ENCODE results near the gene BMPER.

The BMPER gene

DNA sequence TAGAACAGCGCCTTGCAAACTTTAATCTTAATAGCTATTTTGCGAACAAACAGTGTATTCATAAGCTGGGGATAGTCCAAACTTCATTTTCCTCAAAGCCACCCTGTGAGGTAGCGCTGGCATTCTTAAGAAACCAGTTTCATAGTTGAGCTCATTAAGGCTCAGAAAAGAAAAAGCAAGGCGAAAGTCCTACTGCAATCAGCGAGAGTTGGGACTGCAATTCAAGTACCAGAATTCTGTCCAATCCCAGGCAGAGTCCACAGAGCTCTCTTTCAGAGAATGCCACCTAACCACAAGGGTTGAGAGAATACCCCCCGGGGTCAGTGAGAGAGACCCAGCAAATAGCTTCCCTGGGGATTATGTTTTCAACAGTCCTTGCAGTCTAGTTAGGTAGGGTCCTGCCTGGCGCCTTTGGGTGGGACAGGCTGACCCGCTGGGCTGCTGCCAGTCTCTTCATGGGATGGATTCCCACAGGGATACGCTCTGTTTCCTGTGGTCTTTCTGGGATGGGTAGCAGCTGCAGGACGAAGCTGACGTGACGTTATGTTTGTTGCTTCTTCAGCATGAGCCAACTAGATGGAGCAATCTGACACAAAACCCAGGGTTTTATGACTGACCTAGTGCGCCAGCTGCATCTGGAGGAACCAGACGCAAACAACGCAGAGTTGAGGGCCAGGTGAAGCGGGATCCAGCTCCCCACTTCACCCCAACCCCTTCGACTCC, 16.0 kb downstream of the BMPER start:
- no peak for DNase-seq (ENCODE audit: low read depth in 1 of 2, low spot score in 1 of 2)

DNA sequence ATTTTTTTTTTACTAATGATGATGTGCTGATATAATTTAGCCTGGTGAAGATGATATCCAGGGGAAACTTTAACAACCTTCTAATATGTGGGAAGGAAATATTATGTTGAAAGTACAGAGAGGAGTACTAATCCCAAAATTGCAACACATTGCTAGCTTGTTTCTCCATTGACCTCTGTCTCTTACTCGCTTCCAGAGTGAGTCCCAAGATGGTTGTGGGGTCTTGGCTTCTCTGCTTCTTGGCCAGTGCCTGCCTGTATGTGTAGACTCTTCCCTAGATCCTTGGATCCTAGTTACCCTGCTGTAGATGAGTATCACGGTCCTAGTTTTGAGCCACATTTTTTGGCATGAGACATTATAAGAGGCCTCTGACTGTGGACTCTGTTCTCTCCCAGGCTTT, 17.5 kb downstream of the BMPER start:
- DNase-seq (ENCODE audit: low read depth in 1 of 2, low spot score in 1 of 2): no peak

DNA sequence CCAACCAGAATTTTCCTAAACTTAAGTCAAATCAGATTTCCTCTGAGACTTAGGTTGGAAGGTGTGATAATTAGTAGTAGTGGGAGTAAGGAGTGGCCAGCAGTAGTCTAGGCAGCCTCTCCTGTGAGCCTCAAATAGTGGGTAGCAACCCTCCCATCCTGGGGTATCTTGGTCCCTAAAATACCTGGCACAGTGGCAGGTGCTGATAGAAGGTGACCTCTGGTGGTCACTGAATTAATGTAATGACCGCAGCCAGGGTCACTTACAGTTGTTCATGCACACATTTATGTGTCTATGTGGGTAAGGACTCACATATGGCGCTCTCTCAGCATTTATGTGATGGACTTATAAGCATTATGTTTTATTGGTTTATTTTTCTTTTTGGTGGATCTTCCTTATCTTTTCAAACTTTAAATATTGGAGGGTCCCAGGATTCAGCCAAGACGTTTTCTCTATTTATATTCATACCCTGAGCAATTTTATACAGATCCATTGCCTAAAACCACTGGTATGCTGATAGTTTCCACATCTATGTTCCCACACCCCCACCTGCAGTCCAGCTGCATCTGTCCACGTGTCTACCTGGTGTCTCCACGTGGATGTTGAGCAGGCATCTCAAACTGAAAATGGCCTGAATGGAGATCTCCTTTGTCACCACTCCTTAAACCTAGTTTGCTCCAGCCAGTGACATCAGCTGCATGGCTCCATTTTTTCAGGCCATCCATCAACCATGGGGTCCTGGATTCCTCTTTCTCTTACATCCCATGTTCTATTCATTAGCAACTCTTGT, 18.3 kb downstream of the BMPER start:
- DNase-seq (ENCODE audit: low read depth in 1 of 2, low spot score in 1 of 2): no peak

DNA sequence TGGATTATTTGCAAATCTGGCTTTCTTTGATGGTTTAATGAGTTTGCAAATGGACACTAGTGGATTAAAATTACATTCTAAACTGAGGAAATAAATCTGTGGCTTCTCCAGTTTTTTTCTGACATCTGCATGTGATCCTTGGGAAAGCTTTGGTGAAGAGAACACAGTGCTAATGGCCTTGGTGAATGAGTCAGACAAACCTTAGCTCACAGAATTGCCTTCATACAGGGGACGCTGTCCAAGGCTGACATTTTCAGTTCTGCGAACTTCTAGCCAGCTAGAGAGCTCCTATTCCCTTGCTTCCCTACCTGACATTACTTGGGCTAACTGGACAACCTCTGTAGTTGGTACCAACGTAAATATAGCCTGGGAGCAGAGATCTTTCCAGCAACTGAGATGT, 21.2 kb downstream of the BMPER start:
- no peak for DNase-seq (ENCODE audit: low read depth in 1 of 2, low spot score in 1 of 2)

DNA sequence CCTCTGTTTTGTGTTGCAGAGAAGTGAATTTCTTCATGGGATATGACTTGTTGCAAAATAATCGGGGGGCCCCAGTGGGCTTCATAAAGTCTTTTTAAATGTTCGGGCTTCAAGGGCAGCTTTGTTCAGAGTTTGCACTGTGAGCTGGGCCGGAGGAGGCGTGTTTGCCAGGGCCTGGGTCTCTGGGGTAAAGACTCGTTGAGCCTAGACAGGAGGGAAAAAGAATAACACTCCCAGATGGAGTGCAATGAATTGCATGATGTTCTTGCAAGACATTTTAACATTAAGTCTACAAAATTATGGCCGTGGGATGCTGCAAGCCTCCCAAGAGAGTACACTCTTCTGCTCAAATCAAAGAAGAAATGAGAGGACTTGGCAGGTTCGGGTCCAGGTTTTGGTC, 23.6 kb downstream of the BMPER start:
- no peak for DNase-seq (ENCODE audit: low read depth in 1 of 2, low spot score in 1 of 2)

DNA sequence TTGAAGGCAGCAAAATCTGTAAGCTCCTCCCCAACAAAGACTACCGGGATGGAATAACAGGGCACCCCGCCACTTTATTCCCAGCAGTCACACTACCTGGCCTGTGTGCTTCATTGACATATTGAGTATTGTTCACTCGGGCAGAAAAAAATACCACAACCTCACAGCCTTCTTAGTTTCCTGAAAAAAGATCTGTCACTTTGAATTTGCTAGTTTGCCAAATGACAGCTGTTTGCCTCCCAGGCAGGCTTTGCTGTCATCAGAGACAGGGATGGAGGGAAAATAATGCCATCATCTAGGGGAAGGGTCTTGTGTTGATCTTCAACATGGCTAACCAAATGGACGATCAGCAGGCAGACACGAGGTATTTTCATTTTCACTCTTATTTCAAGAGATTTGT, 26.9 kb downstream of the BMPER start:
- no peak for DNase-seq (ENCODE audit: low read depth in 1 of 2, low spot score in 1 of 2)

DNA sequence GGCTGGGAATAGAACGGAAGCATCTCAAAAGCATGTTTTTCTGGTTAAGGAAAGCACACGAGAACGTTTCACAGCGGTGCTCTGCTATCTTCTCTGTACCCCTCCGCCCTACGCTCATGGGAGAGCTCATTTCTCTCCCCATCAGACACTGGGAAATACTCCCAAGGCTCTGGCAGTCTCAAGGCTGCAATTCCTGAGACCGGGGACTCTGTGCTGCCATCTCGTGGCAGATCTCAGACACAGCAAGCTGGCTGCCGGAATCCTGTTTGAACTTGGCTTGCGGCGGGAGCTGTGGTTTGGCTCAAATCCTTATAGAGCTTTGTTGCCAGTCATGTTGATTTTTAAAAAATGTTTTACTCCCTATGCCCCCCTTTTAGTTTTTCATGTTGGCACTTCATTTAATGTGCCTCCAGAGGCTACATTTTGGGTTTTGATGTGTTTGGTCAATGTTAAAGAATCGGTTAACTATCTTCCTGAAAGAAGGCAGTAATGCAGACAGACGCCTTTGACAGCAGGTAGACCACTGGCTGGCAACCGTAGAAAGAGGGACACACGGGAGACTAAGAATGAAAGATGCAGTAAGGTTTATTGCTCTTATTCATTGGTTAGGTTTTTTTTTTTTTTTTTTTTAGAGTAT, 27.6 kb downstream of the BMPER start:
- peak; percentile 7 to 40 for DNase-seq (ENCODE audit: low read depth in 1 of 2, low spot score in 1 of 2)

DNA sequence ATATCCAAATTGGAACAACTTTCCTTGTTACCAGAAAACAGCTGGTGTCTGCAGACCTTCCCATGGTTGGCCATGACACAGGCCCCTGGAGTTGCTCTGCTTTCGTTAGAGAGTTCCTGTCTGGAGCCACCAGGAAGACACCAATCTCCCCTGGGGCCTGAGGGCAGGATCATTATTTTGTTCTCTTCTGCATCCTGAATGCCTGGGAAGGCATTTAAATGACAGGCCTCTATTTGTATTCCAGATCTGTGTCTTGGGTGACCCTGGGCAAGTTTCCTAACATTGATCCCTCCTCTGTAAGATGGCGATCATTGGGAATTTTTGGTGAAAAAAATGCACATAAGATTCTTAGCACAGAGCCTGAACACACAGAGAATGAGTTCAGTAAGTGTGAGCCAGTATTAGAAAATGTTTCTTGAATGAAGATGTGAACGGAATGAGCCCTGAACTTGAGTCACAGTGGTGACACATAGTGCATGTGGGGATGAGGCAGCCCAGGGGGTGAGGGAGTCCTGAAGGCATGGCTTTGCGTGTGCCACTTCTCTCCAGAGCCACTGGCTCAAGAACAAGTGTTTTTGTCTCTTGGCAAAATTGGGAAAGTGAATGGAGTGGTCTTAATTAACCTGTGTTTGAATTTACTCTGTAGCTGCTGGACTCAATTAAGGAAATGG, 28.4 kb downstream of the BMPER start:
- DNase-seq (ENCODE audit: low read depth in 1 of 2, low spot score in 1 of 2): no peak

DNA sequence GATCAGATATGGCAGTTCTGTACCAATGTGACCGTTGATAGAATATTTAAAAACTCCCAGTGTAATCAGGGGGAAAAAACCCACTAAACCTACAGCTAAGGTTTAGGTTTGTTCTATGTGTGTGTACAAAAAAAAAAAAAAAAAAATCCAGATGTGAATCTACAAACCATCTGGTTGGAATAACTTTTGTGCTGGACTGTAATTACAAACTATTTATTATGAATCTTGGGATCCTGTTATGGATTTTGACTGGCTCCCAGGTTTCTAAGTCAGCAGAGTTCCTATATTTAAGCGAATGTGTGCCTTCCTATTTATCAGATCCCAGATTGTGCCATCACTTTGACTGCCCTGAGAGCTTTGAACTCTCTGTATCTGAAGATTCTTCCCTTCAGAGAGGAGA, 29.1 kb downstream of the BMPER start:
- DNase-seq (ENCODE audit: low read depth in 1 of 2, low spot score in 1 of 2): no peak

DNA sequence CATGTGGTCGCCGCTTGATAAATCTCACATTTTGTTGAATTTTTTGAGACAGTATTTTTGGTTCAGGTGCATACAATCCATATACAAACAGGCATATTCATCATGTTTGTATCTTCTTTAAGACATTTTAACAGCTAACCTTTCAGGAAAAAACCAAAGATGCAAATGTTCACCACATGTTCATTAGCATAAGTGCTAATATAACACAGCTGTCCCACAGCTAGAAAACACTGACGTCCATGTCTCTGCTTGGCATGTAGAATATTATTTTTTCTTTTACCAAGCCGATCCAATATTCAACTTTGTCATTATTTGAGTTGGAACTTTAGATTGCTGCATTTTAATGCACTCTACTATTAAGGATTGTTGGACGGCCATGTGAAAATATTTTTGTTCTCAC, 31.2 kb downstream of the BMPER start:
- no peak for DNase-seq (ENCODE audit: low read depth in 1 of 2, low spot score in 1 of 2)

DNA sequence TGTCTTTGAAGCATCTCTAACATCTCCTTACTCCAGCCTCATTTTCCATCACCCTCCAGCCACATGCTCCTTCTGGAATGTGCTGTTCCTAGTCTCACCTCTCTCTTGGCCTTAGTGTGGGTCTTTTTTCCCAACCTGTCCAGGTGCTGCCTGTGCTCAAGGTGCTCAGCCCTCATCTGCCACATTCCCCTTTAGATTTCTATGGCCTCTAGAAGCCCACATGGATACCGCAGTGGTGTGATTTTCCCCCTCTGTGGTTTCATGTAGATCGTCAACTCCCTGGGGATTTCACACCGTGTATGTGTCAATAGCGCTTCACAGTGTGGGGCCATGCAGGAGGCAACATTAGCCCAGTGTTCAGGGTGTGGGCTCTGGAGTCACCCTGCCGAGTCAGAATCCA, 32.5 kb downstream of the BMPER start:
- no peak for DNase-seq (ENCODE audit: low read depth in 1 of 2, low spot score in 1 of 2)

DNA sequence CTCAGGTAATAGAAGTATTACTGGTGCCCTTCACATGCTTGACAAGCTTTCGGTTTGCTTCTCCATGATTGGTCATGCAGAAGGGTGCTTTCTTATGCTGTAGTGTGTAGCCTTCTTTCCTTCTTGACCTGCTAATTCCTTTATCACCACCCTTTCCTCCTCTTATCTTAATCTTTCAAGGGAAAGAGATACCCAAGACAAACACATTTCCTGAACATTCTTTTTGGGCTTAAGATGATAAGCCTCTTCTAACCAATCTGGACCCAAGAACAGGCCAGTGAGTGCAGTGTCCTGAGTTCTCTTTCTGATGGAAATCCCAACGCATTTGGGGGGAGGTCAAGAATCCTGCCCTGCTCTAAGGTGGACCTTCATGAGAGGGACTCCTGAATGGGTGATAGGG, 33.8 kb downstream of the BMPER start:
- no peak for DNase-seq (ENCODE audit: low read depth in 1 of 2, low spot score in 1 of 2)

DNA sequence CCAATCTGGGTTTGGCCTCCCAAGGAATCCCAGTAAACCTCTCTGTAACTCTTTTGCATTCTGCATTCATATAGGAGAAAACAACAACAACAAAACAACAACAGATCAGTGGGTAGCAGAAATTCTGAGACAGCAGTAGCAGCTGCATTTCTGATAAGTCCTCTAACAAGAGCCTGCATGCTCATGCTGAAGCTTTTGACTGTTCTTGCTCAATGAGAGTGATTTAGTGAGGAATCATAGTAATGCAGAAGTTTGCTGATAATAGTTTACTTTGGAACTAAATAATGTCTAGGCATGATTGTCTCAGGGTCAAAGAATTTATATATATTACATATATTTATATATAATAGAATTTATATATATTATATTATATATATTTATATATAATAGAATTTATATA, 35.2 kb downstream of the BMPER start:
- no peak for DNase-seq (ENCODE audit: low read depth in 1 of 2, low spot score in 1 of 2)

DNA sequence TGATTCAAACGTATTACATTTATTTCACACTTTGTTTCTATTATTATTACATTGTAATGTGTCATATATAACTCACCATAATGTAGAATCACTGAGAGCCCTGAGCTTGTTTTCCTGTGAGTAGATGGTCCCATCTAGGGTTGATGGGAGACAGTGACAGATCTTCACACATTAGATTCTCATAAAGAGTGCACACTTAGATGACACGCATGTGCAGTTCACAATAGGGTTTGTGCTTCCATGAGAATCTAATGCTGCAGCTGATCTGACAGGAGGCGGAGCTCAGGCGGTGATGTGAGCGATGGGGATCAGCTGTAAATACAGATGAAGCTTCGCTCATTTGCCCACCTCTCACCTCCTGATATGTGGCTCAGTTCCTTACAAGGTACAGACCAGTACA, 36.1 kb downstream of the BMPER start:
- no peak for DNase-seq (ENCODE audit: low read depth in 1 of 2, low spot score in 1 of 2)

DNA sequence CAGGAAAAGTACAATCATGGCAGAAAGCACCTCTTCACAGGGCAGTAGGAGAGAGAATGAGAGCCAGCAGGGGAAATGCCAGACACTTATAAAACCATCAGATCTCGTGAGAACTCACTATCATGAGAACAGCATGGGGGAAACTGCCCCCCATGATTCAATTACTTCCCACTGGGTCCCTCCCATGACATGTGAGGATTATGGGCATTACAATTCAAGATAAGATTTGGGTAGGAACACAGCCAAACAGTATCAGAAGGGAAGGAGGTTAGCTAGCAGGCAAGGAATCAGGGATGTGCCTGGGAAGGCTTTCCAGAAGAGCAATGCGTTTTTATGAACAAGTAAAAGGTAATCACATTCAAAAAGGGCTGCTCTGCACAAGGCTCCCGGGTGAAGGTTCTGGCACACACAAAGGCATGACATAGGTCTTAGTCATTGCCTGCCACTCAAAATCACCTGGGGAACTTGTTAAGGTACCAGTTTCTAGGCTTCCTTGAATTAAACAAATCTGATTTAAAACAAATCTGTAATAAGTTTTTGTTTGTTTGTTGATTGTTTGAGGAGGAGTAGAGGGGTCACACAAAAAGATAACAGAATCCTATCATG, 40.9 kb downstream of the BMPER start:
- no peak for DNase-seq (ENCODE audit: low read depth in 1 of 2, low spot score in 1 of 2)

DNA sequence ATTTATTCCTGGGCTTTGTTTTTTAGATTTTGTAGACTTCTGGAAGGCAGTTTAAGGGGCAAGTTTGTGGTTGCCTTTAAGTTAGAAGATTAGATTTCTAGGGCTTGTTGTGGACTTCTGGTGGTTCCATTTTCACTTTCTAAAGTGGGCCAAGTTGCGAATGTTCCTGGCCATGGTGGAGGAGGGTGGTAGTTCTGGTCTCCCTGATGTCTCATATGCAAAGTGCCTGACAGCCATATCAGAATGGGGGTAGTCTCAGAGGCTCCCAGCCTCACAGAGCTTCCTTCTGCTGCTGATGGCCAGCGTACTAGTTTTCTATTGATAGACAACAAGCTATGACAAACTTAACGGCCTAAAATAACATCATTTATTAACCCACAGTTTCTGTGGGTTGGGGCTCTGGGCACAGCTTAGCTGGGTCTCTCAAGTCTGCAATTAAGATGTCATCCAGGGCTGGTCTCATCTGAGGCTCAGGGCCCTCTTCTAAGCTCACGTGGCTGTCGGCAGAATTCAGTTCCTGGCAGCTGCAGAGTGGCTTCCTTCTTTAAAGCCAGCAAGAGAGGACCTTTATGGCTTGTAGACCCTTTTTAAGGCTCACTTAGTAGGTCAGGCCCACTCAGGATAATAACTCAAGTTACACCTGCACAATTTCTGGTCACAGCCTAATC, 44.8 kb downstream of the BMPER start:
- DNase-seq (ENCODE audit: low read depth in 1 of 2, low spot score in 1 of 2): no peak

DNA sequence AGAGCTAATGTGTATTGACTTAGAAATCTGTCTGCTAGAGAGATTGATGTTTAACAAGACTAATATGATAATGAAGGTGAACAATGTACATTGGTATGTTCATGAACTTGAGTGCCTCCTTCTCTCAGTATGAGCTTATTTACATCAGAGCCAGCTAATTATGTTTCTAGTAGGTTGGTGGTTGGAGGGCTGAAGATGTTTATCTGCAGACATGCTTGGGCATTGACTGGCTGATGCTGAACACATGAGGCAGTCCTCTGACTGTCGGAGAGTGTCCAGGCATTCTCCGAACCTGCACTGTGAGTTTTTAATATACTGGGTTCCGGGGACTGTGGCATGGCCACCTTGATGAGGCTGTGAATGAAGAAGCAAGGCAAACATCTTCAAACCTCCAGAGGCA, 47.5 kb downstream of the BMPER start:
- DNase-seq (ENCODE audit: low read depth in 1 of 2, low spot score in 1 of 2): no peak

DNA sequence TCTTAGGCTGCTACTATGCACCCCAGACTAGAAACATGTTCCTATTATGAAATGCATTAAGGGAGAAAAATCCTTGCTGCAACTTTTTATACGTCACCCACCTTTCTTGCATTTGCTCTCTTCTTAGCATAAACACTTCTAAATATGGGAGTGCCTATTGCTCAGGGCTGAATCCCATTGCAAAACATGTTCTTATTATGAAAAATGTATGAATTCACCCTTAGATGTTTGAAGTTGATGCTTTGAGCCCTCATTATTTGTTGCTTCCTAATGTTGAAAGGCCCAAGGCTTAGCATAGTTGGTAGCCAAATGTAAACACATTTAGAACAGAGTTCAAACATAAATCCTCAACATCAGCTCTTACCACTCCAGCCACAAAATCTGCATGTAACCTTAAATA, 52.8 kb downstream of the BMPER start:
- no peak for DNase-seq (ENCODE audit: low read depth in 1 of 2, low spot score in 1 of 2)

DNA sequence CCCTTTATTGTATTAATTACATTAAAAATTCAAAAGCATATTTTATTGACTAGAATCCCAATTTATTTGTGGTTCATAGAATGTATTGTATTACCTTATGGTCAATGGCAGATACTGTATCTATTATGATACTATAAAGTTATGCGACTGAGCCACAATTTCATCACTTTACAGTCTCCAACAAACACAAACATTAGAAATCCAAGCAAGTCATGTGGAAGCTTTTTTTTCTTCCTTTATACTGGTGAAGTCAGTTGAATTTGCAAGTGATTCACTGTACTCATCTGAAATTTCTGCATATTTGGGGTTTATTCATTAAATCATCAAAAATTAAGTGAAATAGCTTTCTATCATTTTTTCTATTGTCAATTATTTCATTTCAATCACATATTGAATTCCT, 54.3 kb downstream of the BMPER start:
- no peak for DNase-seq (ENCODE audit: low read depth in 1 of 2, low spot score in 1 of 2)

DNA sequence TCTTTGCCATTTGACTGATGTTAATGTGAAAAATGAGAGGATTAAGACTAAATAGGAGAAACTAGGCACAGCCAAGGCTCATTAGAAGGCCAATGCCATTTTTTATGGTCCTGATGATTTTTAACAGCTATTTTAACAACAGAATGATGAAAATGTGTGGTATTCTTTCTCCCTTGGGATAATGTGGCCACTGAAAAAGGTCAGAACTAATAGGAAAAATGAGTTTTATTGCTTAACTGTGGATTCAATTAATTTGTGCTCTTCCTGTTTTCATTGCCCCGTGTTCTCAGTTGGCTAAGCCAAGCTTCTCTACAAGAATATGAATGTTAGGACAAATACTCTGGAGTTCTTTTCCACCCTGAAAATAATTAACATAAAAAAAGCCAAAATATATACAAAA, 56.6 kb downstream of the BMPER start:
- DNase-seq (ENCODE audit: low read depth in 1 of 2, low spot score in 1 of 2): no peak
